Thymus (tissue), 11 donors: ENCODE results near the gene NDUFC1. TPM values are rescaled to one million over a fixed set of nuclear protein-coding genes. Genes with fewer than 3 reads are reported as not detected.

Source experiments
- DNase-seq, 9 donors: peaks; one replicate each; pipeline ENCODE4 v3.0.0-alpha.2; 2013; ENCODE audit warnings: low spot score in 9 of 9, low read depth in 6 of 9, missing footprints in 1 of 9
- H3K27ac ChIP-seq, 2 donors: one replicate each; pipeline ENCODE4 v1.5.1; 2013; ENCODE audit warnings: control low read depth in 1 of 2, low read depth in 1 of 2, low read length in 1 of 2, mild to moderate bottlenecking in 1 of 2, moderate library complexity in 1 of 2
- H3K27me3 ChIP-seq, 2 donors: one replicate each; pipeline ENCODE4 v1.5.1; 2013; ENCODE audit warnings: low read length in 1 of 2; ENCODE audit not compliant: control insufficient read depth in 2 of 2, insufficient read depth in 1 of 2
- H3K36me3 ChIP-seq, 2 donors: one replicate each; pipeline ENCODE4 v1.5.1; 2013; ENCODE audit warnings: low read length in 1 of 2, mild to moderate bottlenecking in 1 of 2, moderate library complexity in 1 of 2; ENCODE audit not compliant: control insufficient read depth in 2 of 2, insufficient read depth in 2 of 2
- H3K4me1 ChIP-seq, 2 donors: one replicate each; pipeline ENCODE4 v1.5.1; 2013; ENCODE audit warnings: low read length in 2 of 2; ENCODE audit not compliant: control insufficient read depth in 2 of 2, insufficient read depth in 2 of 2
- H3K4me3 ChIP-seq, 2 donors: one replicate each; pipeline ENCODE4 v1.5.1; 2013; ENCODE audit warnings: low read length in 2 of 2, control low read depth in 1 of 2, mild to moderate bottlenecking in 1 of 2
- H3K9me3 ChIP-seq, 2 donors: one replicate each; pipeline ENCODE4 v1.5.1; 2013; ENCODE audit warnings: low read length in 1 of 2, mild to moderate bottlenecking in 1 of 2; ENCODE audit not compliant: control insufficient read depth in 2 of 2, insufficient read depth in 1 of 2
- WGBS: extraction: QIAGEN DNeasy Blood & Tissue Kit; methylation state at CpG from one replicate; pipeline ENCODE4 v1.1.7; 2013; 5-methylcytosine and 5-hydroxymethylcytosine counted together
- polyA plus RNA-seq: library from polyadenylated mRNA; stranded (reverse); fragments of 200-250 nt; gene quantifications from one replicate; pipeline ENCODE4 v1.2.3, GENCODE V29; 2013
- total RNA-seq: library from RNA; stranded (reverse); fragments of 120-200 nt; gene quantifications from one replicate; pipeline ENCODE4 v1.2.4, GENCODE V29; 2013
- donor health status: healthy.

Gene NDUFC1
- total and polyA plus RNA-seq, 2 donors: 50.6 to 113 TPM

GRCh38 chr4:139247241-139247640 lies 55.0 kb downstream of the NDUFC1 start:
- no peak overlapping the region for H3K4me3 ChIP-seq
- no peaks in the 10 kb centered on the region for H3K9me3 ChIP-seq
- no peak for DNase-seq

GRCh38 chr4:139246166-139246565 lies 56.1 kb downstream of the NDUFC1 start:
- no peak overlapping the region for H3K27ac ChIP-seq
- 98% methylated on average over 3 of the region's 3 CpGs for WGBS

More at GRCh38 chr4:139247241-139247640, 55.0 kb downstream of the NDUFC1 start:
- H3K27me3 ChIP-seq: no peaks in the 10 kb centered on the region
- H3K4me1 ChIP-seq: no peaks in the 10 kb centered on the region
- H3K36me3 ChIP-seq: no peaks in the 10 kb centered on the region
- H3K27ac ChIP-seq: no peak overlapping the region

GRCh38 chr4:139245590-139245989 lies 56.7 kb downstream of the NDUFC1 start:
- H3K27me3 ChIP-seq: no peaks in the 10 kb centered on the region
- WGBS: 98% methylated on average over 1 of the region's 1 CpG
- DNase-seq: no peak
- no peaks in the 10 kb centered on the region for H3K36me3 ChIP-seq
- H3K27ac ChIP-seq: no peak overlapping the region
- no peak overlapping the region for H3K4me3 ChIP-seq
- H3K4me1 ChIP-seq: no peaks in the 10 kb centered on the region
- no peaks in the 10 kb centered on the region for H3K9me3 ChIP-seq

More at GRCh38 chr4:139246166-139246565, 56.1 kb downstream of the NDUFC1 start:
- DNase-seq: no peak
- Histone ChIP-seq H3K36me3 (no peaks in the 10 kb centered on the region), H3K4me1 (no peaks in the 10 kb centered on the region), H3K27me3 (no peaks in the 10 kb centered on the region), H3K9me3 (no peaks in the 10 kb centered on the region), H3K4me3 (no peak overlapping the region)

GRCh38 chr4:139243448-139244365 lies 58.6 kb downstream of the NDUFC1 start:
- Histone ChIP-seq H3K4me3 (no peak overlapping the region), H3K27me3 (no peaks in the 10 kb centered on the region), H3K4me1 (no peaks in the 10 kb centered on the region), H3K27ac (peak overlapping the region; percentile 11 to 27), H3K9me3 (no peaks in the 10 kb centered on the region), H3K36me3 (no peaks in the 10 kb centered on the region)
- DNase-seq: peak in 1 of 9 donors; percentile 12
- 97% methylated on average over 12 of the region's 12 CpGs for WGBS

- H3K36me3 ChIP-seq: no peaks in the 10 kb centered on the region
- H3K4me3 ChIP-seq: no peak overlapping the region
- 94% methylated on average over 2 of the region's 2 CpGs for WGBS
- H3K27me3 ChIP-seq: no peaks in the 10 kb centered on the region
- H3K27ac ChIP-seq: no peak overlapping the region
- H3K9me3 ChIP-seq: peaks cover 0 to 2% of the 10 kb centered on the region in 2 donors
- DNase-seq: no peak
- H3K4me1 ChIP-seq: no peaks in the 10 kb centered on the region
These were observed 59.7 kb downstream of the NDUFC1 start for GRCh38 chr4:139242511-139243051.

GRCh38 chr4:139241784-139242151 lies 60.5 kb downstream of the NDUFC1 start:
- Histone ChIP-seq H3K27ac (no peak overlapping the region), H3K27me3 (no peaks in the 10 kb centered on the region), H3K9me3 (peaks cover 0 to 2% of the 10 kb centered on the region in 2 donors), H3K4me3 (no peak overlapping the region), H3K4me1 (no peaks in the 10 kb centered on the region), H3K36me3 (no peaks in the 10 kb centered on the region)
- DNase-seq: no peak
- 98% methylated on average over 12 of the region's 12 CpGs for WGBS

GRCh38 chr4:139241086-139241783 lies 61.0 kb downstream of the NDUFC1 start:
- no peak overlapping the region for H3K4me3 ChIP-seq
- H3K27ac ChIP-seq: no peak overlapping the region
- no peaks in the 10 kb centered on the region for H3K36me3 ChIP-seq
- 97% methylated on average over 11 of the region's 11 CpGs for WGBS
- H3K27me3 ChIP-seq: no peaks in the 10 kb centered on the region
- peaks cover 0 to 2% of the 10 kb centered on the region in 2 donors for H3K9me3 ChIP-seq
- no peak for DNase-seq
- H3K4me1 ChIP-seq: no peaks in the 10 kb centered on the region
